K562 (cell line): ENCODE data around the gene MTF1.

ENCODE experiments used
- SNAPC5 ChIP-seq: fragments of 250-450 bp; sonication (Bioruptor Pico); IDR thresholded peaks from 2 replicates; pipeline ENCODE4 v1.8.0; 2021; ENCODE audit warnings: moderate library complexity, mild to moderate bottlenecking, inconsistent platforms
- TAF1 ChIP-seq: IDR thresholded peaks from 2 replicates; pipeline ENCODE4 v1.6.1; 2011; ENCODE audit warnings: mild to moderate bottlenecking, low read length, moderate library complexity; ENCODE audit not compliant: insufficient read depth, control insufficient read depth, severe bottlenecking; ENCODE audit errors: extremely low read depth
- ZNF785 ChIP-seq: fragments of 250-450 bp; sonication (Bioruptor Pico); IDR thresholded peaks from 2 replicates; pipeline ENCODE4 v1.4.0; 2020; ENCODE audit warnings: mild to moderate bottlenecking

GRCh38 chr1:37865348-37866120 is 6.1 kb upstream of the MTF1 start:
- no peak for TF ChIP-seq SNAPC5 (CRISPR knock-in tag)
- TF ChIP-seq TAF1 = no peak
- TF ChIP-seq ZNF785 (CRISPR knock-in tag) = no peak
